Measurements from ENCODE around the gene NUDT21.

- TF ChIP-seq CTCF (IDR thresholded peaks at IDR 0.05) (no peak), TAF1 (IDR thresholded peaks at IDR 0.05; ENCODE audit: borderline replicate concordance, low read depth, low read length) (no peak), RAD21 (IDR thresholded peaks at IDR 0.05; ENCODE audit: low read length) (no peak), EP300 (IDR thresholded peaks at IDR 0.05; ENCODE audit: borderline replicate concordance in 1 of 2, low read depth in 1 of 2, low read length in 1 of 2) (no peak), EZH2phosphoT487 (IDR thresholded peaks at IDR 0.05; ENCODE audit: borderline replicate concordance, low read depth) (no peak), FOXM1 (IDR thresholded peaks at IDR 0.05; ENCODE audit: low read depth) (no peak), SMC3 (IDR thresholded peaks at IDR 0.05; ENCODE audit: low read depth, low read length) (no peak), IRF3 (IDR thresholded peaks at IDR 0.05; ENCODE audit: low read depth, low read length) (no peak)
Measured at GRCh38 chr16:56424404-56424764, 26.7 kb downstream of the NUDT21 start.
